Measurements from ENCODE around the gene PKMYT1.

PKMYT1 gene

GRCh38 chr16:3017794-3018506 is 37.7 kb upstream of the PKMYT1 start, which contains the start of gene CLDN6:
CLDN6 (minus strand) TSS chr16:3018183; CDS start chr16:3016021, 2,162 bp downstream.
- DNase-seq (ENCODE audit: low spot score) = no peak

GRCh38 chr16:3017344-3017743 is 37.1 kb upstream of the PKMYT1 start:
- DNase-seq (ENCODE audit: low spot score) = no peak

- DNase-seq (ENCODE audit: low spot score) = no peak
Measured at GRCh38 chr16:3015865-3016521, 35.7 kb upstream of the PKMYT1 start.

- no peak for DNase-seq (ENCODE audit: low spot score)
Measured at GRCh38 chr16:3014971-3015370, 34.7 kb upstream of the PKMYT1 start.

- DNase-seq (ENCODE audit: low spot score) = no peak
Measured at GRCh38 chr16:3013998-3014690, 33.9 kb upstream of the PKMYT1 start.

GRCh38 chr16:3013491-3013951 is 33.3 kb upstream of the PKMYT1 start:
- no peak for DNase-seq (ENCODE audit: low spot score)

GRCh38 chr16:3012828-3013420 is 32.7 kb upstream of the PKMYT1 start, which contains the start of gene CLDN9:
CLDN9 (plus strand) TSS chr16:3012923; CDS start chr16:3013363, 440 bp downstream.
- no peak for DNase-seq (ENCODE audit: low spot score)

- DNase-seq (ENCODE audit: low spot score) = no peak
Measured at GRCh38 chr16:3012246-3012645, 32.0 kb upstream of the PKMYT1 start.

- no peak for DNase-seq (ENCODE audit: low spot score)
Measured at GRCh38 chr16:3010510-3010909, 30.3 kb upstream of the PKMYT1 start.

- no peak for DNase-seq (ENCODE audit: low spot score)
Measured at GRCh38 chr16:3009568-3010390, 29.5 kb upstream of the PKMYT1 start.

GRCh38 chr16:3008690-3009037 is 28.4 kb upstream of the PKMYT1 start:
- DNase-seq (ENCODE audit: low spot score) = no peak

GRCh38 chr16:3007957-3008689 is 27.9 kb upstream of the PKMYT1 start:
- DNase-seq (ENCODE audit: low spot score) = no peak

- no peak for DNase-seq (ENCODE audit: low spot score)
Measured at GRCh38 chr16:3007059-3007956, 27.1 kb upstream of the PKMYT1 start.

- no peak for DNase-seq (ENCODE audit: low spot score)
Measured at GRCh38 chr16:3004781-3005284, 24.6 kb upstream of the PKMYT1 start.

GRCh38 chr16:3004319-3004718 is 24.1 kb upstream of the PKMYT1 start:
- DNase-seq (ENCODE audit: low spot score) = peak; percentile 78

GRCh38 chr16:3003582-3004270 is 23.5 kb upstream of the PKMYT1 start:
- DNase-seq (ENCODE audit: low spot score) = peak; percentile 98

- DNase-seq (ENCODE audit: low spot score) = no peak
Measured at GRCh38 chr16:3001316-3001715, 21.1 kb upstream of the PKMYT1 start.

- no peak for DNase-seq (ENCODE audit: low spot score)
Measured at GRCh38 chr16:3000540-3000939, 20.3 kb upstream of the PKMYT1 start.

GRCh38 chr16:2999929-3000328 is 19.7 kb upstream of the PKMYT1 start:
- no peak for DNase-seq (ENCODE audit: low spot score)

Measured in D341Med (cell line).